22Rv1 (cell line): ENCODE measurements around the gene XYLT2.
"Not testable (repeated sequence)": the region's sequence is repeated elsewhere in the genome, so short reads cannot be mapped to it uniquely, and the experiment has no call there.

ENCODE experiments used
- H3K27ac ChIP-seq: fragments of 450-650 bp; 2 replicates; pipeline ENCODE4 v1.5.1; 2017
- CTCF ChIP-seq: fragments of 450-650 bp; IDR thresholded peaks from 2 replicates; pipeline ENCODE4 v1.5.1; 2017; ENCODE audit warnings: mild to moderate bottlenecking
- ZFX ChIP-seq: fragments of 450-650 bp; IDR thresholded peaks from 2 replicates; pipeline ENCODE4 v1.6.1; 2017; ENCODE audit warnings: antibody characterized with exemption, borderline replicate concordance

XYLT2 gene

GRCh38 chr17:50312308-50312707, 33.6 kb upstream of the XYLT2 start:
- no peak overlapping the region for H3K27ac ChIP-seq
- no peak for TF ChIP-seq CTCF
- TF ChIP-seq ZFX = no peak

GRCh38 chr17:50314456-50315011, 31.4 kb upstream of the XYLT2 start:
- TF ChIP-seq CTCF = no peak
- H3K27ac ChIP-seq = no peak overlapping the region

GRCh38 chr17:50316016-50316587, 29.8 kb upstream of the XYLT2 start:
- no peak for TF ChIP-seq CTCF
- TF ChIP-seq ZFX = no peak
- no peak overlapping the region for H3K27ac ChIP-seq

- H3K27ac ChIP-seq = not testable (repeated sequence)
Measured at GRCh38 chr17:50316660-50317059, 29.3 kb upstream of the XYLT2 start.

- no peak overlapping the region for H3K27ac ChIP-seq
- TF ChIP-seq ZFX = no peak
- TF ChIP-seq CTCF = no peak
Measured at GRCh38 chr17:50317121-50317520, 28.8 kb upstream of the XYLT2 start.

- no peak for TF ChIP-seq ZFX
- no peak for TF ChIP-seq CTCF
- H3K27ac ChIP-seq = no peak overlapping the region
Measured at GRCh38 chr17:50318501-50319285, 27.2 kb upstream of the XYLT2 start.

- H3K27ac ChIP-seq = no peak overlapping the region
- TF ChIP-seq CTCF (no peak), ZFX (no peak)
Measured at GRCh38 chr17:50319306-50320004, 26.5 kb upstream of the XYLT2 start.
